ENCODE measurements around the gene THOC5.

Gene THOC5

DNA sequence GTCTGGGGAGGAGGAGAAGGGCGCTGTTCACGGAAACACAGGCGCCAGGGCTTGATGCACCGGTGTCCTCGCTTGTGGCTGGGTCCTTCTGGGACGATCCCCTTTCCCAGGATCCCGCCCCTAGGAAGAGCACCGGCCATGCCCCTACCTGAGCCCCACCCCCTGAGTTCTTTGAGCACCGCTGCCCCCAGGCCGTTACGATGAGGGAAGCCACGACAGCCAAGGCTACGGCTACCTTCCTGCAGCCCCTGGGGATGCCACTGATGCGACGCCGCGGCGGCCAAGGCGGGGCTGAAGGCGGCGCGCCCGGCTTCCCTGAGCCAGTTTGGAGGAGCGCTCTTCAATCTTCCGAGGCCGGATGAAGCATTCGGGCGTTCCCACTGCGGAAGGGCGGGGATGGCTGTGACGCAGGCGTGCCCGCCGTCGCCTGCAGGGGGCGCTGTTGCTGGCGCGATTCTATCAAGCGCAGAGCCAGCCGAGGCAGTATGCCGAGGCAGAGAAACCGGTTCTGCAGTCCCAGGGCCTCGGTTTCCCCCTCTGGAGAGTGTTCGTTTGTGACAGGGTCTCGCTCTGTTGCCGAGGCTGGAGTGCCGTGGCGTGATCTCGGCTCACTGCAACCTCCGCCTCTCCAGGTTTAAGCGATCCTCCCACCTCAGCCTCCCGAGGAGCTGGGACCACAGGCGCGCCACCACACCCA is 83.2 kb downstream of the THOC5 start:
- DNase-seq = peak; percentile 16

DNA sequence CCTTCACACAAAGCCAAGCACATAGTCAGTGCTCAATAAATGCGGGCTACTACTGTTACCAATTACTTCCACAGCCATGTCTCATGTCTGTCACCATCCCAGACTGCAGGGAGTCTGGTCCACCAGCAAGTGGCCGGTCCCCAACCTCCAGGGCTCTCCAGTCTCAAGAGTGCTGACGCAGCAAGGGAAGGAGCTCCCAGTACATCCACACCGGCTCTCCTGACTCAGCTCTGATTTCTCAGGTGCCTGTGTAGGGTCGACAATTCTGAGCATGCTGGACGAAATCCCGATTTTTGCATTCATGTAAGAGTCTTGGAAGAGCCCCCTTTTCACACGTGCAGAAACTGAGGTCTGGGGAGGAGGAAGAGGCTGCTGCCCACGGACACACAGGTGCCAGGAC is 83.8 kb downstream of the THOC5 start:
- DNase-seq = no peak

DNA sequence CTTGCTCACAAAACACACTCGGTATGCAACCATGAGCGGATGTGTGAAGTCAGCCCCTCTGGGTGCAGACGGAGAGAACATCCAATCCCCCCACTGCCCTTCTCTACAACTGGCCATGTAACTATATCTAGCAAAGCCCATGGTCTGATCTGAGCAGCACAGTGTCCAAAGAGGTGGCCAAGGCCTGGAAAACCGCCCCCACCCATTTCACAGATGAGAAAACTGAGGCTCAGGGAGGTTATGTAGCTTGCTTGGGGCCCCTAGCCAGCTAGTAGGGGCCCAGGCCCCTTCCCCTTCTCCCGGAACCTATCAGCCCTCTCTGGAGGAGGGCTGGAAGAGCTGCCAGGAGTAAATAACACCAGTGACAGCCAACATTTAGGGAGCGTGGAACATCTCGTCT is 89.0 kb downstream of the THOC5 start:
- DNase-seq = no peak

DNA sequence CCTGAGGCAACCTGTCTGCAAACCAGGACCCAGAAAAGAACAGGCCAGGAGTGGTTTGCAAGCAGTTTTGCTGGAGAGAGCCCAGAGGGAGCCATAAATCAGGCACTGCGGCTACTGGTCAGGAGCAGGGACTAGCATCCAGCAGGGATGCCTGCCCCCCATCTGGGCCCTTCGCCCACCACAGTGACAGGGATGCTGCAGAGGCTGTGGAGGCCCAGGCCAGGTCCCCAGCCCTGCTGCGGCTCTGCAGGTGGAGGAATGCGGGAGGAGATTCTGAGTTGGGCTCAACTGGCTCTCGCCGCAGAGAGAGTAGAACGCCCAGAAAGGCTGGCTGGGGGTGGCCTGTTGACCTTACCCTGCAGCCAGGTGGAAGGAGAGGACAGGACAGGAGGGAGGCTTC is 89.9 kb downstream of the THOC5 start:
- DNase-seq = no peak

DNA sequence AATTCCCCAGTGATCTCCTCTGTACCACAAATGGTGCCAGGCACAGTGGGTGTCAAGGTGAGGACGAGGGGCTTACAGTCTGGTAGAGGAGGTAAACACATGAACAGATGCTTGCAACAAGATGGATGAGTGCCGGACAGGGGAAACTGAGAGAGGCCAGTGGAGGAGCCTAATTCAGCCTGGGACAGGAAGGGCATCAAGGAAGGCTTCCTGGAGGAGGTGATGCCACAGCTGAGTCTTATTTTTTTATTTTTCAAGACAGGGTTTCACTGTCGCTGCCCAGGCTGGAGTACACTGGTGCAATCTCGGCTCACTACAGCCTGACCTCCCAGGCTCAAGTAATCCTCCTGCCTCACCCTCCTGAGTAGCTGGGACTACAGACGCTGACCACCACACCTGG is 92.3 kb downstream of the THOC5 start:
- DNase-seq = no peak

DNA sequence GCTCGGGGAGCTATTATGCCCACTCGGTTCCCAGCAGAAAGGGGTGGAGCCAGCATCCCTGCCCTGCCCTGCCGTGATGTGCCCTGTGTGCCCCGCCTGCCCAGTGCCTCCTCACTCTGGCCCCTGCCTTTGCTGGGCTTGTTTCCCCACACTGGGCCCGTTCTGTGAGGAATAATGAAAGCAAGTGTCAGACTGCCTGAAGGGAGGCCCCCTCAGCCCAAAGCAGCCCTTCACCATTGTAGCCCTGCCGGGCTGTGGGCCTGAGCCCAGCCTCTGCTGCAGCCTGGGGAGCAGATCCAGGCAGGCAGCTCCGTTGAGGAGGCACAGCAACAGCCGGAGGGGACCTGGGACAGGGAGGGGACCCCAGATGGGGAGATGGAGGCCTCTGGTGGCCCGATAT is 93.8 kb downstream of the THOC5 start:
- no peak for DNase-seq

DNA sequence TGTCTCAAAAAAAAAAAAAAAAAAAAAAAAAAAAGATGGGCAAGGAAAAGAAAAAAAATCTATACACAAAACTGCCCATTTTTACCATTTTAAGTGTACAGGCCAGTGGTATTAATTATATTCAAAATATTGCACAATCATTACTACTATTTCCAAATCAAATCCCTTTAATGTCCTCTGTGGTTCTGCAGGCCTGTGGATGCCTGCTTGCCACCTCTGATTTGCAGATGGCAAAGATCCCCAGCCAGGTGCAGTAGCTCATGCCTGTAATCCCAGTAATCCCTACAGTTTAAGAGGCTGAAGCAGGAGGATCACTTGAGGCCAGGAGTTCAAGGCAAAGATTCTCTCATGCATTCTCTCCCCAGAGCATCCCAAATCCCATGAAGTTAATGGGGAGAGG is 95.0 kb downstream of the THOC5 start:
- no peak for DNase-seq

DNA sequence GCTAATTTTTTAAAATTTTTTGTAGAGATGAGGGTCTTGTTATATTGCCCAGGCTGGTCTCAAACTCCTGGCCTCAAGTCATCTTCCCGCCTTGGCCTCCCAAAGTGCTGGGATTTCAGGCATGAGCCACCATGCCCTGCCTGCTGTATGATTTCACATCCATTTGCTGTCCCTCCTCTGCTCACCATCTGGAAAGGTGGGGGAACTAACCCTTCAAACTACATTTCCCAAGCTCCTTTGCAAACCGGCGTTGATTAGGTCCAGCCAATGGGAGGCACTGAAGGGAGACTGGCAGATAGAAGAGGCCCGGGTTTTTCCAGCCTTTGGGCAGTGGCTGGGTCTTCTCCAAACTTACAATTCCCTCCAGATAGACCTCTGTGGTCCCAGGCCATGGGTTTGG is 95.8 kb downstream of the THOC5 start:
- DNase-seq = peak; percentile 33

DNA sequence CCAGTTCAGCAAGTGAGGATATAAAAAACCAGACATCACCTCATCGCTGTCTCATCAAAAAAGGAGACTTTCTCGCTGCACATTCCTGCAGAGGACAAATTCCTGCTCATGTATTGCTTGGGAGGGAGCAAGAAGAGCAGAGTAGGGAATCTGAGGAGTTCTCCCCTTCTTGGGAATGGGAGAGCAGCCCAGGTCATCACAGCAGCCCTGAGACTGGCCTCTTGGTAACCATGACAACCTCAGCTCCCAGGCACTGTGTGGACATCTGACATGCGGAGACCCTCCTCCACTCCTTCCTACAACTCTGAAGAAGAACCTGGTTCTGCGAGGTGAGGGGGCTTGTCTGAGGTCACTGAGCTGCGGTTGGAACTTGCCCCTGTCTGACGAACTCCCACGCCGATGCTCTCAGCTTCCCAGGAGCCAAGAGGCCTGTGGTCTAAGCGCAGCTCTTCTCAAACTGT is 97.3 kb downstream of the THOC5 start:
- DNase-seq = peak; percentile 84

All from fibroblast of skin of abdomen (primary cell).